Calu3 (cell line): ENCODE data around the gene CHST8. TPM values are rescaled to one million over a fixed set of nuclear protein-coding genes. Genes with fewer than 3 reads are reported as not detected.

Experiments
- BruUV-seq: library from RNA; stranded (reverse); fragments of 400-500 nt; replicated peaks from 2 replicates; lab custom pipeline; 2021; lab: Mats Ljungman, UMichigan
- CTCF ChIA-PET: fragments of 300-600 bp; sonication (Branson Sonifier 250); formaldehyde crosslinking; loops from one replicate; lab custom pipeline; 2022; ENCODE audit warnings: antibody characterized with exemption; lab: Charles Lee
- DNase-seq: peaks from one replicate; pipeline ENCODE4 v3.0.0; 2022
- H3K27ac Mint-ChIP-seq: one replicate; pipeline ENCODE4 v1.8.0; 2022; ENCODE audit warnings: mixed read lengths; ENCODE audit not compliant: unreplicated experiment
- H3K27me3 Mint-ChIP-seq: one replicate; pipeline ENCODE4 v1.8.0; 2022; ENCODE audit warnings: mixed read lengths; ENCODE audit not compliant: unreplicated experiment
- H3K36me3 Mint-ChIP-seq: one replicate; pipeline ENCODE4 v1.8.0; 2022; ENCODE audit warnings: mild to moderate bottlenecking, moderate library complexity, mixed read lengths; ENCODE audit not compliant: insufficient read depth, unreplicated experiment
- H3K4me1 Mint-ChIP-seq: one replicate; pipeline ENCODE4 v1.8.0; 2022; ENCODE audit warnings: mild to moderate bottlenecking, low read depth, mixed read lengths; ENCODE audit not compliant: unreplicated experiment
- H3K4me3 Mint-ChIP-seq: one replicate; pipeline ENCODE4 v1.8.0; 2022; ENCODE audit warnings: mild to moderate bottlenecking, low read depth, moderate library complexity, mixed read lengths; ENCODE audit not compliant: unreplicated experiment
- H3K9me3 Mint-ChIP-seq: one replicate; pipeline ENCODE4 v1.8.0; 2022; ENCODE audit warnings: low read depth, mixed read lengths; ENCODE audit not compliant: unreplicated experiment
- intact Hi-C: fragments of 100-400 bp; cut with micrococcal nuclease; formaldehyde crosslinking; loops from one replicate; pipeline ENCODE4 v1.10.0; 2022; ENCODE audit not compliant: unreplicated experiment
- total RNA-seq: library from RNA; stranded (reverse); gene quantifications from 2 replicates; pipeline ENCODE4 v1.2.3, GENCODE V29; 2022
- TF ChIP-seq, protein P1 (sequence below): fragments of 200-600 bp; IDR thresholded peaks from one replicate; pipeline ENCODE4 v1.8.0; 2022; ENCODE audit warnings: antibody characterized with exemption; ENCODE audit not compliant: unreplicated experiment

CHST8 gene
- total RNA-seq, 1 experiment from 2014 or later = not detected

DNA sequence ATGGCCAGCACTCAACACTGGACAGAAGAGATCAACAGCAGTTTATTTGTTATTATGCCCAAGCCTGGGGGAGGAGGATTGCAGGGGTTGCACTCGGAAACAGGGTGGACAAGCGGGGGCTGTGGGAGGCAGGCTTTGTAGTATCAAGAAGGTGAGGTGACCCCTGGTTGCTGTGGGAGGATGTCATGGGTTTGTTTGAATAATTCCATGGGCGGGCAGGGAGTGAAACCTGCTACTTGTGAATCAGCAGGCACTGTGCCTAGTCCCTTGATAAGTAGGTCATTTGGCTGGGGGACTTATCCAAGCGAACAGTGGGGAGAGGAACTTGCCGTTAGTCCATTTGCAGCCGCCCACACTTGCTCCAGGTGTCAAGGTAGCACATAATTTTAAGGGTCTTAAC, 90.5 kb downstream of the CHST8 start:
- Mint-ChIP-seq H3K27ac (no peak overlapping the region), H3K4me3 (no peak overlapping the region), H3K36me3 (no peaks in the 10 kb centered on the region), H3K4me1 (no peaks in the 10 kb centered on the region), H3K9me3 (no peaks in the 10 kb centered on the region), H3K27me3 (peaks cover 93% of the 10 kb centered on the region)
- intact Hi-C loops = no loop called here
- DNase-seq = no peak
- BruUV-seq = no TSS peak
- TF ChIP-seq, protein P1, sequence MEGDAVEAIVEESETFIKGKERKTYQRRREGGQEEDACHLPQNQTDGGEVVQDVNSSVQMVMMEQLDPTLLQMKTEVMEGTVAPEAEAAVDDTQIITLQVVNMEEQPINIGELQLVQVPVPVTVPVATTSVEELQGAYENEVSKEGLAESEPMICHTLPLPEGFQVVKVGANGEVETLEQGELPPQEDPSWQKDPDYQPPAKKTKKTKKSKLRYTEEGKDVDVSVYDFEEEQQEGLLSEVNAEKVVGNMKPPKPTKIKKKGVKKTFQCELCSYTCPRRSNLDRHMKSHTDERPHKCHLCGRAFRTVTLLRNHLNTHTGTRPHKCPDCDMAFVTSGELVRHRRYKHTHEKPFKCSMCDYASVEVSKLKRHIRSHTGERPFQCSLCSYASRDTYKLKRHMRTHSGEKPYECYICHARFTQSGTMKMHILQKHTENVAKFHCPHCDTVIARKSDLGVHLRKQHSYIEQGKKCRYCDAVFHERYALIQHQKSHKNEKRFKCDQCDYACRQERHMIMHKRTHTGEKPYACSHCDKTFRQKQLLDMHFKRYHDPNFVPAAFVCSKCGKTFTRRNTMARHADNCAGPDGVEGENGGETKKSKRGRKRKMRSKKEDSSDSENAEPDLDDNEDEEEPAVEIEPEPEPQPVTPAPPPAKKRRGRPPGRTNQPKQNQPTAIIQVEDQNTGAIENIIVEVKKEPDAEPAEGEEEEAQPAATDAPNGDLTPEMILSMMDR = no peak
- CTCF ChIA-PET = no interaction called here

DNA sequence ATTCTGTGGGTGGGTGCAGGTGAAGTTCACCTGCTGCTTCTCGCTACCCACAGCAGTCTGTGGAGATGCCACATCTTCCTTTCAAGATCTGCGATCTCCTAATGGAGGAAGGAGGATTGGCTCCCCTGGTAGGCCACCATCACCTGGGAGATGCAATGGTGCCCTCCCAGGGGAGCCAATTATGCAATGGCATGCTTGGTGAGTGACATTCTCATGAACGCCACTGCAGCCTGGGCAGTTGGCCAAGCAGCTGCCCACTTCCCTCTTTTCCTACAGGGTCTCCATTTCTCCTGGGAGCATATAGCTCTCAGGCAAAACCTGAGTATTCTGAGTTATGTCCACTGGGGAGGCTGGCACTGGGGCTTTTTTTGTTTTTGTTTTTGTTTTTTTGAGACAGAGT, 91.4 kb downstream of the CHST8 start:
- TF ChIP-seq, protein P1 = no peak
- CTCF ChIA-PET = no interaction called here
- no TSS peak for BruUV-seq
- Mint-ChIP-seq H3K4me1 (no peaks in the 10 kb centered on the region), H3K27me3 (peaks cover 93% of the 10 kb centered on the region), H3K9me3 (no peaks in the 10 kb centered on the region), H3K4me3 (no peak overlapping the region), H3K36me3 (no peaks in the 10 kb centered on the region), H3K27ac (no peak overlapping the region)
- intact Hi-C loops = no loop called here
- no peak for DNase-seq

DNA sequence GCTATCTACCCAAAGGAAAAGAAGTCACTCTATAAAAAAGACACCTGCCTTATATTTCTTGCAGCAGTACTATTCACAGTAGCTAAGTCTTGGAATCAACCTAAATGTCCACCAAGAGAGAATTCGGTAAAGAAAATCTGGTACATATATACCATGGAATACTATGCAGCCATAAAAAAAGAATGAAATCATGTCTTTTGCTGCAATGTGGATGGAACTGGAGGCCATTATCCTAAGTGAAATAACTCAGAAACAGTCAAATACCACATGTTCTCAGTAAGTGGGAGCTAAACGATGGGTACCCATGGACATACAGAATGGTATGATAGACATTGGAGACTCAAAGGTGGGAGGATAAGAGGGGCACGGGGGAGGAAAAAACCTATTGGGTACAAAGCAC, 92.4 kb downstream of the CHST8 start:
- H3K36me3 Mint-ChIP-seq = no peaks in the 10 kb centered on the region
- no peaks in the 10 kb centered on the region for H3K4me1 Mint-ChIP-seq
- intact Hi-C loops = no loop called here
- no peak overlapping the region for H3K27ac Mint-ChIP-seq
- no peak for DNase-seq
- peaks cover 94% of the 10 kb centered on the region for H3K27me3 Mint-ChIP-seq
- no peak overlapping the region for H3K4me3 Mint-ChIP-seq
- TF ChIP-seq, protein P1 = no peak
- no peaks in the 10 kb centered on the region for H3K9me3 Mint-ChIP-seq
- CTCF ChIA-PET = no interaction called here
- BruUV-seq = no TSS peak

DNA sequence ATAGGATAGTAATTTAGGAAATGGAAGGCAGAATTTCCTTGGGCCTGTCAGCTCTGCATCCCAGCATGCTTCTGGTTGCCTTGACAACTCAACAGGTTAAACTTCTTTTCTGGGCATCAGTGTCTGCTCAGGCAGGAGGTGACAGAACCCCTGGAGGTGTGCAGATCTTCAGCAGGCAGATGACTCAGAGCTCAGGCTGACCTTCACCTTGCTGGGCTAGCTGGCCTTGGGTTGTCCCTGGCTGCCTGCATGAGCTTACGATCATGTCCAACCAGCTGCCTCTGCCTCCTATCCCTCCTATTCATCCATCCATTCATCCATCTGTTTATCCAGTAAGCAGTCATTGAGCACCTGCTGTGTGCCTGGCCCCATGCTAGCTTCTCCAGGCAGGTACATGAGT, 93.7 kb downstream of the CHST8 start:
- Mint-ChIP-seq H3K4me3 (no peak overlapping the region), H3K36me3 (no peaks in the 10 kb centered on the region), H3K4me1 (no peaks in the 10 kb centered on the region), H3K27me3 (peaks cover 94% of the 10 kb centered on the region), H3K27ac (no peak overlapping the region), H3K9me3 (no peaks in the 10 kb centered on the region)
- no peak for DNase-seq
- no TSS peak for BruUV-seq
- CTCF ChIA-PET = no interaction called here
- TF ChIP-seq, protein P1 = no peak
- intact Hi-C loops = no loop called here

DNA sequence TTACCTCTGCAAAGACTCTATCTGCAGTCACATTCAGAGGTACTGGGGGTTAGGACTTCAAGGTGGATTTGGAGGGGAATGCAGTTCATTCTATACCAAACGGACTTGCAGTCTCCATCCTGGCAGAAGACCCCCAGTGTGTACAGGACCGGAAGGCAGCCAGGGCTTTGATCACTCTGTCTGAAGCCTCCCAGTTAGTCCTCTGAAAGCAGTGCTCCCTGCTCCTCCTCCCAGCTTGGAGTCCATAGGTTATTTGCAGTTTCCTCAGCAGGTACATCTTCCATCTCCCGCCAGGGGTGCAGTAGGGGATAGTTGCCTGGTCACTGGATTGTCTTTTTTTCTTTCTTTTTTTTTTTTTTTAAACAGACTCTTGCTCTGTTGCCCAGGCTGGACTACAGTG, 96.1 kb downstream of the CHST8 start:
- DNase-seq = no peak
- Mint-ChIP-seq H3K9me3 (no peaks in the 10 kb centered on the region), H3K27ac (no peak overlapping the region), H3K27me3 (peaks cover 94% of the 10 kb centered on the region), H3K4me3 (no peak overlapping the region), H3K4me1 (no peaks in the 10 kb centered on the region), H3K36me3 (no peaks in the 10 kb centered on the region)
- CTCF ChIA-PET = no interaction called here
- intact Hi-C loops = no loop called here
- no TSS peak for BruUV-seq
- TF ChIP-seq, protein P1 = no peak
